ENCODE results near the gene CYFIP2. TPM values are rescaled to one million over a fixed set of nuclear protein-coding genes. Genes with fewer than 3 reads are reported as not detected.
A peak's percentile ranks its signal among the peaks of the same experiment; 100 is the strongest.

Gene CYFIP2
- total and polyA plus RNA-seq, 8 donors, result 14.8 to 162 (median 24.4) TPM

DNA sequence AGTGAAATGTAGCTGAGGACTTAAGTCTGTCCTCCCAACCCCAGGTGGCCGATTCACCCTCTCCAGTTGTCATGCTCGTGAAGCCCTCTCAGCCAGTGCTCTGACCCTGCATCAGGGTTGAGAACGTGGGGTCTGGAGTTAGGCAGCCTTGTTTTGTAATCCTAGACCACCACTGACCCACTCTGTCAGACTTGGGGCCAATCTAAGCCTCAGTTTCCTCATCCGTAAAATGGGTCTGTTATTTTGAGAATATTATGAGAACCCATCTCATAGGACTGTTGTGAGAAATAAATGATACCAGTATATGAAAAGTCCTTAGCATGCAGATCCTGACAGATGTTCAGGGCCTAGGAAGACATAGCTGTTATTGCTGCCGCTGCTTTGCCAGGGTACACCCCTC, 37.1 kb downstream of the CYFIP2 start:
- DNase-seq, result no peak

DNA sequence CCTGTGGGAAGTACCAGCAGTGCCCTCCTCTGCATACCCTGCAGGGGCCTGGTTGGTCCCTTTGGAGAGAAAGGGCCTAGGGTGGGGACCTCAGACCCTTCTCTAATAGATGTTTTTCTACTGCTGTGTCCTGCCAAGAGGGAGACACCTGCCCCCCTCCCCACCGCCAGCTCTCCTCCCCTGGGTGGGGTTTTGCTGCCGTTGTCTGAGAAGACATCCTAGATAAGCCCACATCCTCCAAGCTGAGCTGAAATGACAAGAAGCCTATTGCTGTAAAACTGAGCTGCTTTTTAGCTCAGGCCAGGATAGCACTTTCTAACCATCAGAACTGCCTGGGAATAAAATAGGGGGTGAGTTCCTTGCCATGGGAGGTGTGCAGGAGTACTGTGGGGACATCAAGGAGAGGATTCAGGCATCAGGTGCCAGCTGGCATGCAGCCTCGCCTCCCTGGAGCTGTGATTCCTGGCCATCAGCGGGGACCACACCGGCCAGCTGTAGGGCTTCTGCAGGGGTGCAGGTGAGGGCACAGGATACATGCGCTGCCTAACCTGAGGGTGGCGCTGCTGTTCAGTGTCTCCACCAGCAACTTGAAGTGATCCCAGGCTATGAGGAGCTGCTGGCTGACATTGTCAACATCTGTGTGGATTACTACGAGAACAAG, 37.9 kb downstream of the CYFIP2 start:
- Histone ChIP-seq H3K4me1 (no peaks in the 10 kb centered on the region), H3K9me3 (no peaks in the 10 kb centered on the region), H3K4me3 (no peak overlapping the region), H3K27me3 (no peaks in the 10 kb centered on the region), H3K36me3 (peaks cover 0 to 39% (median 7%) of the 10 kb centered on the region in 4 donors), H3K27ac (no peak overlapping the region)
- intact Hi-C loops (cut with DNase I; ENCODE audit: low total_unique reads), result no loop called here
- no peak for TF ChIP-seq POLR2A (IDR thresholded peaks at IDR 0.05)
- no peak for TF ChIP-seq EP300 (IDR thresholded peaks at IDR 0.05)
- TF ChIP-seq POLR2AphosphoS5 (IDR thresholded peaks at IDR 0.05), result no peak
- TF ChIP-seq, protein P1, sequence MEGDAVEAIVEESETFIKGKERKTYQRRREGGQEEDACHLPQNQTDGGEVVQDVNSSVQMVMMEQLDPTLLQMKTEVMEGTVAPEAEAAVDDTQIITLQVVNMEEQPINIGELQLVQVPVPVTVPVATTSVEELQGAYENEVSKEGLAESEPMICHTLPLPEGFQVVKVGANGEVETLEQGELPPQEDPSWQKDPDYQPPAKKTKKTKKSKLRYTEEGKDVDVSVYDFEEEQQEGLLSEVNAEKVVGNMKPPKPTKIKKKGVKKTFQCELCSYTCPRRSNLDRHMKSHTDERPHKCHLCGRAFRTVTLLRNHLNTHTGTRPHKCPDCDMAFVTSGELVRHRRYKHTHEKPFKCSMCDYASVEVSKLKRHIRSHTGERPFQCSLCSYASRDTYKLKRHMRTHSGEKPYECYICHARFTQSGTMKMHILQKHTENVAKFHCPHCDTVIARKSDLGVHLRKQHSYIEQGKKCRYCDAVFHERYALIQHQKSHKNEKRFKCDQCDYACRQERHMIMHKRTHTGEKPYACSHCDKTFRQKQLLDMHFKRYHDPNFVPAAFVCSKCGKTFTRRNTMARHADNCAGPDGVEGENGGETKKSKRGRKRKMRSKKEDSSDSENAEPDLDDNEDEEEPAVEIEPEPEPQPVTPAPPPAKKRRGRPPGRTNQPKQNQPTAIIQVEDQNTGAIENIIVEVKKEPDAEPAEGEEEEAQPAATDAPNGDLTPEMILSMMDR (IDR thresholded peaks at IDR 0.05), result no peak
- DNase-seq, result peak in 1 of 2 donors; percentile 33
- 65 to 73% (median 70%) methylated on average over 8 of the region's 8 CpGs for WGBS, 5 donors

More for the DNA sequence above, 37.1 kb downstream of the CYFIP2 start:
- TF ChIP-seq EP300 (IDR thresholded peaks at IDR 0.05) (no peak), POLR2AphosphoS5 (IDR thresholded peaks at IDR 0.05) (no peak), POLR2A (IDR thresholded peaks at IDR 0.05) (no peak)
- TF ChIP-seq, protein P1 (IDR thresholded peaks at IDR 0.05), result no peak
- no peaks in the 10 kb centered on the region for H3K4me1 ChIP-seq
- intact Hi-C loops (cut with DNase I; ENCODE audit: low total_unique reads), result no loop called here
- no peaks in the 10 kb centered on the region for H3K9me3 ChIP-seq
- 85 to 94% (median 93%) methylated on average over 5 of the region's 5 CpGs for WGBS, 5 donors
- no peak overlapping the region for H3K4me3 ChIP-seq
- peaks cover 0 to 44% (median 7%) of the 10 kb centered on the region in 4 donors for H3K36me3 ChIP-seq
- H3K27ac ChIP-seq, result no peak overlapping the region
- no peaks in the 10 kb centered on the region for H3K27me3 ChIP-seq

DNA sequence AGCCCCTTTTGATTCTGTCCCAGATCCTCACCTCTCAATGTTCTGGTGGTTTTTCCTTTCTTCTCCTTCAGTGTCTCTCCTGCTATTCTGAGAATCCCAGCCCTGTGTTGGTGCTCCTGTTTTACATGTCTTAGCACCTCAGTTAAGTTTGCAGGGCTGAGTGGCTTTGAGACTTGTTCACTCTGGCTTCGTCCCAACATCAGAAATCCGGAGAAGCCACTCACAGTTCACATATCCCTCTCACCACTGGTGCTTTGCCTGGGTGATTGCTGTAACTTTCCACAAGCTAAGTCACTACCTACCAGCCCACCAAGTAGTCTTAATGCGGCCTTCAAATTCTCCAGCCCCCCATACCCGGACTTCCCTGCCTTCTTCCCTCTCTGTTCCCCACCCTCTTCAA, 40.2 kb downstream of the CYFIP2 start:
- 81 to 93% (median 88%) methylated on average over 4 of the region's 4 CpGs for WGBS, 5 donors
- Histone ChIP-seq H3K9me3 (no peaks in the 10 kb centered on the region), H3K27me3 (peaks cover 0 to 4% (median 0%) of the 10 kb centered on the region in 3 donors), H3K27ac (no peak overlapping the region), H3K4me1 (no peaks in the 10 kb centered on the region), H3K36me3 (peaks cover 3 to 42% (median 13%) of the 10 kb centered on the region in 4 donors), H3K4me3 (no peak overlapping the region)
- TF ChIP-seq POLR2A (IDR thresholded peaks at IDR 0.05), result no peak
- TF ChIP-seq POLR2AphosphoS5 (IDR thresholded peaks at IDR 0.05), result no peak
- TF ChIP-seq EP300 (IDR thresholded peaks at IDR 0.05), result no peak
- TF ChIP-seq, protein P1 (IDR thresholded peaks at IDR 0.05), result no peak
- no peak for DNase-seq
- intact Hi-C loops (cut with DNase I; ENCODE audit: low total_unique reads), result no loop called here

DNA sequence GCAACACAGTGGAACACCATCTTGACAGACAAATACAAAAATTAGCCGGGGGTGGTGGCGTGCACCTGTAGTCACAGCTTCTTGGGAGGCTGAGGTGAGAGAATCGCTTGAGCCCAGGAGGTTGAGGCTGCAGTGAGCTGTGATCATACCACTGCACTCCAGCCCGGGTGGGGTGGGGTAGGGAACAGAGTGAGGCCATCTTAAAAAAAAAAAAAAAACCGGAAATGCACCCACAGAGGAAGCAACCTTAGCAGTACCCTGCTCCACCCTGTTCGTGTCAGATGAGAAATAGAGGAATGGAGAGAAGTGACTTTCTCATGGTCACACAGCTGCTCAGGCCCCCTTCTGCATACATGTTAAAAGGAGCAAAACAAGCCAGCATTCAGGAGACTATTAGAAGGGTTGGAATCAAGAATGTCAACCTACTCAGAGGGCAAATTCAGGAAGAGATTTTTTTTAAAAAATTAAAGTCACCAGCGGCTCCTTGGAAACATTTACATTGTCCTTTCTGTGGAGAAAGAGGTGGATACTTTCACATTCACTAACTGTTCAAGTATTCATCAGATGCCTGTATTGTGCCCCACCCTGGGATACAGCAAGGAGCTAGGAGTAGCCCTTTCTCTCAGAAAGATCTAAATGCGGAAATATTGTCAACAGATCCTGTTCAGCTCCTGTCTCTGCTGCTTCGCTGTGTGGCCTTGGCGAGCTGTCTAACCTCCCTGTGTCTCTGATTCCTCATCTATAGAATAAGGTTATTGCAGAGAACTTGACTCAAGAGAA, 41.0 kb downstream of the CYFIP2 start:
- H3K36me3 ChIP-seq, result peaks cover 3 to 34% (median 13%) of the 10 kb centered on the region in 4 donors
- H3K9me3 ChIP-seq, result no peaks in the 10 kb centered on the region
- TF ChIP-seq POLR2A (IDR thresholded peaks at IDR 0.05), result no peak
- no peak for TF ChIP-seq EP300 (IDR thresholded peaks at IDR 0.05)
- no peak for TF ChIP-seq POLR2AphosphoS5 (IDR thresholded peaks at IDR 0.05)
- TF ChIP-seq, protein P1 (IDR thresholded peaks at IDR 0.05), result no peak
- no peak for DNase-seq
- no peak overlapping the region for H3K4me3 ChIP-seq
- H3K27ac ChIP-seq, result no peak overlapping the region
- peaks cover 0 to 4% (median 0%) of the 10 kb centered on the region in 3 donors for H3K27me3 ChIP-seq
- WGBS, 5 donors, result 84 to 90% (median 85%) methylated on average over 10 of the region's 10 CpGs
- H3K4me1 ChIP-seq, result no peaks in the 10 kb centered on the region
- intact Hi-C loops (cut with DNase I; ENCODE audit: low total_unique reads), result no loop called here

All from stomach (tissue), 9 donors.